ENCODE results near the gene RUNX1. TPM values are rescaled to one million over a fixed set of nuclear protein-coding genes. Genes with fewer than 3 reads are reported as not detected.

RUNX1 gene
- total and polyA plus RNA-seq, 2 experiments from 2014 or later: 0.12 TPM; not detected in 1

DNA sequence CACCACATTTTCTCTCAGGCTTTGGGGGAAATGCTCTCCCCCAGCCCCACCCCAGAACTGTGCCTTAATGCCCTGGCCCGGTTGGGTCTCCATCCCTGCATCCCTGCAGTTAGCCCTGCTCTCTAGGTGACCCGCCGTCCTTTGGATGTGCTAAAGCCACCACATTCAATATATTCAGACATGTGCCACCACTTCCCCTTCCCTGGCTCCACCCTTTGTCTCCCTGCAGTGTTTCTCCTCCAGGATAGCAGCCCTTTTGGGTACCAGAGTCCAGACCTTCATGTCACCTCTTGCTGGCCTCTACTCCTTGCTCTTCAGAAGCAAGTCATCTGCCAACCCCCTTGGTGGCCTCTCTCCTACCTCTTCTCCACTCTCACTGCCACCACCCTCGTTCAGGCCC lies 41.8 kb downstream of the RUNX1 start:
- no peak for DNase-seq (ENCODE audit: low read depth in 1 of 2, low spot score in 1 of 2)
- H3K9me3 ChIP-seq (ENCODE audit: low read depth): no peaks in the 10 kb centered on the region

DNA sequence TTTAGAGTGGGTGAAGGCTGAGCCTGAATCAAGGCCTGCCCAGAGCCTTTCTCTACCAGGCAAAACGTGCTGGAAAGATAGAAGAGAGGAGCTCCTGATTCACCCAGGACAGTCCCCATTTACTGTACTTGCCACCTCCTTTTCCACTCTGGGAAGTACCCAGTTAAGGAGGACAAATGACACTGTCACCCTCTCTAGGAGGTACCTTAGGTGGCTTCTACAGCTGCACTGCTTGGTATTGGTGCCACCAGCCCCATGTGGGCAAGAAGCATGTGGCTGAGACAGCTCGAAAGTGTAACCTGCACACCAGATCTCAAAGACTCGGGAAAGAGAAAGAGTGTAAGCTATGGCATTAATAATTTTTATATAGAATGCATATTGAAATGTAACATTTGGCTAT lies 42.3 kb downstream of the RUNX1 start:
- Histone ChIP-seq H3K9me3 (ENCODE audit: low read depth) (no peaks in the 10 kb centered on the region), H3K27me3 (peaks cover 57% of the 10 kb centered on the region), H3K4me3 (no peak overlapping the region), H3K36me3 (no peaks in the 10 kb centered on the region), H3K27ac (no peak overlapping the region), H3K4me1 (ENCODE audit: low read depth) (no peaks in the 10 kb centered on the region)
- no peak for DNase-seq (ENCODE audit: low read depth in 1 of 2, low spot score in 1 of 2)
- TF ChIP-seq, protein P1, sequence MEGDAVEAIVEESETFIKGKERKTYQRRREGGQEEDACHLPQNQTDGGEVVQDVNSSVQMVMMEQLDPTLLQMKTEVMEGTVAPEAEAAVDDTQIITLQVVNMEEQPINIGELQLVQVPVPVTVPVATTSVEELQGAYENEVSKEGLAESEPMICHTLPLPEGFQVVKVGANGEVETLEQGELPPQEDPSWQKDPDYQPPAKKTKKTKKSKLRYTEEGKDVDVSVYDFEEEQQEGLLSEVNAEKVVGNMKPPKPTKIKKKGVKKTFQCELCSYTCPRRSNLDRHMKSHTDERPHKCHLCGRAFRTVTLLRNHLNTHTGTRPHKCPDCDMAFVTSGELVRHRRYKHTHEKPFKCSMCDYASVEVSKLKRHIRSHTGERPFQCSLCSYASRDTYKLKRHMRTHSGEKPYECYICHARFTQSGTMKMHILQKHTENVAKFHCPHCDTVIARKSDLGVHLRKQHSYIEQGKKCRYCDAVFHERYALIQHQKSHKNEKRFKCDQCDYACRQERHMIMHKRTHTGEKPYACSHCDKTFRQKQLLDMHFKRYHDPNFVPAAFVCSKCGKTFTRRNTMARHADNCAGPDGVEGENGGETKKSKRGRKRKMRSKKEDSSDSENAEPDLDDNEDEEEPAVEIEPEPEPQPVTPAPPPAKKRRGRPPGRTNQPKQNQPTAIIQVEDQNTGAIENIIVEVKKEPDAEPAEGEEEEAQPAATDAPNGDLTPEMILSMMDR (IDR thresholded peaks at IDR 0.05; ENCODE audit: low read depth, low read length): no peak

More for the DNA sequence above, 41.8 kb downstream of the RUNX1 start:
- Histone ChIP-seq H3K4me1 (ENCODE audit: low read depth) (no peaks in the 10 kb centered on the region), H3K36me3 (no peaks in the 10 kb centered on the region), H3K27ac (no peak overlapping the region), H3K27me3 (peaks cover 60% of the 10 kb centered on the region), H3K4me3 (no peak overlapping the region)
- TF ChIP-seq, protein P1 (IDR thresholded peaks at IDR 0.05; ENCODE audit: low read depth, low read length): no peak

DNA sequence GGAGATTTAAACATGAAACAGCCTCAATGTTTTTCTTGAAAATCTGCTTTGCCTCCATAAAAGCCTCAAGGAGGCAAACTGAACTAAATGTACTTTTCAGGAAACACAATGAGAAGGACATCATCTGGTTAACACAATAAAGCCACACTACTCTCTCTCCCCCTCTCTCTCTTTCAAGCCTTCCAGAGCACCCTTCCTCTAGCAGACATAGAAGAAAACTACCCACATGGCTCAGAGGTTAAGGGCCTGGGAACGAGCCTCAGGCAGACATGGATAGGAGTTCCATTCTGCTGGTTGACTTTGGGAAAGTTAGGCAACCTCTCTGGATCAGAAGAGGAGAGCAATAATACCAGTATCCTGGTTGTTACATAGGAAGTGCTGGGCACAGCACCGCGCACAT lies 42.9 kb downstream of the RUNX1 start:
- Histone ChIP-seq H3K27me3 (peaks cover 52% of the 10 kb centered on the region), H3K4me3 (no peak overlapping the region), H3K27ac (no peak overlapping the region), H3K4me1 (ENCODE audit: low read depth) (no peaks in the 10 kb centered on the region), H3K36me3 (no peaks in the 10 kb centered on the region), H3K9me3 (ENCODE audit: low read depth) (no peaks in the 10 kb centered on the region)
- TF ChIP-seq, protein P1 (IDR thresholded peaks at IDR 0.05; ENCODE audit: low read depth, low read length): no peak
- no peak for DNase-seq (ENCODE audit: low read depth in 1 of 2, low spot score in 1 of 2)

- no peak overlapping the region for H3K4me3 ChIP-seq
- H3K27ac ChIP-seq: no peak overlapping the region
- no peaks in the 10 kb centered on the region for H3K36me3 ChIP-seq
- no peaks in the 10 kb centered on the region for H3K9me3 ChIP-seq (ENCODE audit: low read depth)
- peaks cover 48% of the 10 kb centered on the region for H3K27me3 ChIP-seq
- TF ChIP-seq, protein P1 (IDR thresholded peaks at IDR 0.05; ENCODE audit: low read depth, low read length): no peak
- no peak for DNase-seq (ENCODE audit: low read depth in 1 of 2, low spot score in 1 of 2)
- no peaks in the 10 kb centered on the region for H3K4me1 ChIP-seq (ENCODE audit: low read depth)
Measured at GRCh38 chr21:35005560-35006224, 43.4 kb downstream of the RUNX1 start.

GRCh38 chr21:35005077-35005476 lies 44.0 kb downstream of the RUNX1 start:
- H3K36me3 ChIP-seq: no peaks in the 10 kb centered on the region
- H3K4me1 ChIP-seq (ENCODE audit: low read depth): no peaks in the 10 kb centered on the region
- H3K9me3 ChIP-seq (ENCODE audit: low read depth): no peaks in the 10 kb centered on the region
- peaks cover 48% of the 10 kb centered on the region for H3K27me3 ChIP-seq
- H3K4me3 ChIP-seq: no peak overlapping the region
- no peak for DNase-seq (ENCODE audit: low read depth in 1 of 2, low spot score in 1 of 2)
- no peak overlapping the region for H3K27ac ChIP-seq
- TF ChIP-seq, protein P1 (IDR thresholded peaks at IDR 0.05; ENCODE audit: low read depth, low read length): no peak

Data from cardiac muscle cell (in vitro differentiated cells and primary cell).